VCaP (cell line): ENCODE results near the gene DHDH.

Experiments used
- H3K27ac ChIP-seq: fragments of 450-650 bp; 2 replicates; pipeline ENCODE4 v1.5.1; 2017
- TF ChIP-seq, protein P1 (sequence below): fragments of 450-650 bp; conservative IDR thresholded peaks from 2 replicates; pipeline ENCODE4 v1.5.1; 2017; ENCODE audit warnings: mild to moderate bottlenecking, moderate library complexity

DHDH gene

DNA sequence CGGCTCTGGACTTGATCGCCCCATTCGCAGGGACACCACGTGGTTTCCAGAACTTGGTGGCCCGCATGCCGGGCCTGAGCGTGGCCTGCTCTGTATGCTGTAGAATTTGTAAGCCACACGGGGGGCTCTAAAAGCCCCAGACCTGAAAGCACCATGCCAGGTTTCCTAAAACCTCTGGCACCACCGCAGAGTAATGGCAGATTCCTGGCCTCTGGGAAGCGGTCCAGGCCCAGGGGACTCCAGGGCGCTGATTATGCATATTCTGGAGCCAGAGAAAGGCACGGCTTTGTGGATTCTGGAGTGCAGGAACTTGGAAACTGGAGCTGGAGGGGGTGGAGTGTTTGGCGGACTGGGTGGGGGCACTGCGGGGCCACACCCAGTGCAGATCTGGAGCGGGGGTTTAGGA lies 35.3 kb downstream of the DHDH start:
- TF ChIP-seq, protein P1, sequence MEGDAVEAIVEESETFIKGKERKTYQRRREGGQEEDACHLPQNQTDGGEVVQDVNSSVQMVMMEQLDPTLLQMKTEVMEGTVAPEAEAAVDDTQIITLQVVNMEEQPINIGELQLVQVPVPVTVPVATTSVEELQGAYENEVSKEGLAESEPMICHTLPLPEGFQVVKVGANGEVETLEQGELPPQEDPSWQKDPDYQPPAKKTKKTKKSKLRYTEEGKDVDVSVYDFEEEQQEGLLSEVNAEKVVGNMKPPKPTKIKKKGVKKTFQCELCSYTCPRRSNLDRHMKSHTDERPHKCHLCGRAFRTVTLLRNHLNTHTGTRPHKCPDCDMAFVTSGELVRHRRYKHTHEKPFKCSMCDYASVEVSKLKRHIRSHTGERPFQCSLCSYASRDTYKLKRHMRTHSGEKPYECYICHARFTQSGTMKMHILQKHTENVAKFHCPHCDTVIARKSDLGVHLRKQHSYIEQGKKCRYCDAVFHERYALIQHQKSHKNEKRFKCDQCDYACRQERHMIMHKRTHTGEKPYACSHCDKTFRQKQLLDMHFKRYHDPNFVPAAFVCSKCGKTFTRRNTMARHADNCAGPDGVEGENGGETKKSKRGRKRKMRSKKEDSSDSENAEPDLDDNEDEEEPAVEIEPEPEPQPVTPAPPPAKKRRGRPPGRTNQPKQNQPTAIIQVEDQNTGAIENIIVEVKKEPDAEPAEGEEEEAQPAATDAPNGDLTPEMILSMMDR, result no peak
- H3K27ac ChIP-seq, result no peak overlapping the region

DNA sequence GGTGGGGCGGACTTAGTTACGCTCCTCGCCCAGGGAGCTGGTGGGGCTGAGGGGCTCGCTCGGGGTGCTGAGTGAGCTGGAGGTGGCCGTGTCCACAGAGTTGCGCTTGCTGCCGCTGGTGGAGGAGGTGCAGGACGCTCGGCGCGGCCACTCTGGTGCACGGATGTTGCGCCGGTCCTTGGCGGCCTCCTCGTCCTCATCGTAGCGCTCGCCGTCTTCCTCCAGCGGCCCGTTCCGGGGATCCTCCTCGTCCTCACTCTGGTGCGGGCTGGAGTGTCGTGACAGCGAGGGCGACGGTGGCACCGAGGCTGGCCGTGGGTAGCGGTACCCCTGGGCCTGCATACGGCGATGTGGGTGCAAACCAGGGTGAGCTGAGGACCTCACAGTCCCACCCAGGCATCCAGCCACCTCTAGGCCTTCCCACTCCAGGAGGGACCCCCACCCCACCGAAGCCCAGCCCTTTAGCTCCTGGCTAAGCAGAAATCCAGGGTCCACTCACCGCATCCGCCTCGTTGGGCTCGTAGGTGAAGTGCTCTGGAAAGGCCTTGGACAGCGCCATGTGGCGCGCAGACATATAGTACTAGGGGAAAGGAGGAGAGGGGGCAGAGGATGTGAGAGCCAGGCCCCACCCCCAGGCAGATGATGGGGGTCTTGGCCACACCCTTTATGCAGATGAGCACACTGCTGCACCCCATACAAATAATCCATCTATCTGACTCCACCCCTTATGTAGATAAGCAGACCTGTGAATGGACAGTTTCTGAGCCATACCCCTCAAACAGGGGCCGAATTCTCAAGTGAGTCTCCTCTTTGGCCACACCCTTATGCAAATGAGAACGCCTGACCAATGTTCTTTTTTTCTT lies 36.0 kb downstream of the DHDH start:
- TF ChIP-seq, protein P1, result no peak
- H3K27ac ChIP-seq, result no peak overlapping the region

DNA sequence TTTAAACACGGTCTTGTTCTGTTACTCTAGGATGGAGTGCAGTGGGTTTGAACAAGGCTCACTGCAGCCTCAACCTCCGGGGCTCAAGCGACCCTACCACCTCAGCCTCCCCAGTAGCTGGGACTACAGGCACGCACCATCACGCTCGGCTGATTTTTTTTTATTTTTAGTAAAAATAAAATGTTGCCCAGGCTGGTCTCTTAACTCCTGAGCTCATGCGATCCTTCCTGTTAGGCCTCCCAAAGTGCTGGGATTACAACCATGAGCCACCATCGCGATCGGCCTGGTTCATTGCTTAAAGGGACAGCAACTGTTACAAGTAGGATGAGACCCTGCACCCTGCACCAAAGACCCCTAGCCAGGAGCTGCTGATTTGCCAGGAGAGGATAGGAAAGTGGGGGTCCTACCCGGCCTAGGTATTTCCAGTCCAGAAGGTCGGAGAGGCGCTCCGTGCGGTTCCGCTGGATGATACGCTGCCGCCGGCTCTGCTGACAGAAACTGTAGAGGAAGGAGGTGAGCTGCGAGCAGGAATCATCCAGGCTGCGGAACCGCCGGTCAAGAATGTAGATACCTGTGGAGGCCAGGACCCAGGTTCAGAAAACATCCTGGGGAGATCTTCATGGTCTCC lies 36.8 kb downstream of the DHDH start:
- no peak overlapping the region for H3K27ac ChIP-seq
- TF ChIP-seq, protein P1, result no peak

DNA sequence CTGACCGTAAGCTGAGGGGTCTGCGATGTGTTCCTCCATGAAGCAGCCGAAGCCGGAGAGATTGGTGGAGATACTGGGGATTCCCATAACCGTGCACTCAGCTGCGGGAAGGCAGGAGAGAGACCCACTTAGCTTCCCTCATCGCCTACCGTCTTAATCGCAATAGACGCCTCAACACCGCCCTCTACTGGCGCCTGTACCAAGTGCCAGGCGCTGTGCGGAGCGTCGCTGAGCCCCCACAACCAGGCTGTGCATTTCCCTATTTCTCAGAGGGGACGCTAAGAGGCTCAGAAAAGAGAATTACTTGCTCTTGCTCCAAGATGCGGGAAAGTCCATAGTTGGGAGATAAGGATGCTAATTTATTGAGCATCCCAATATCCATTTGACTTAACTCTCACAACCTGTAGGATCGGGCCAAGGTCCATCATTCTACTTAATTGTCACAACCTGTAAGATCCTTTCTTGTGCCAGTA lies 37.5 kb downstream of the DHDH start:
- no peak overlapping the region for H3K27ac ChIP-seq
- TF ChIP-seq, protein P1, result peak; percentile 94

DNA sequence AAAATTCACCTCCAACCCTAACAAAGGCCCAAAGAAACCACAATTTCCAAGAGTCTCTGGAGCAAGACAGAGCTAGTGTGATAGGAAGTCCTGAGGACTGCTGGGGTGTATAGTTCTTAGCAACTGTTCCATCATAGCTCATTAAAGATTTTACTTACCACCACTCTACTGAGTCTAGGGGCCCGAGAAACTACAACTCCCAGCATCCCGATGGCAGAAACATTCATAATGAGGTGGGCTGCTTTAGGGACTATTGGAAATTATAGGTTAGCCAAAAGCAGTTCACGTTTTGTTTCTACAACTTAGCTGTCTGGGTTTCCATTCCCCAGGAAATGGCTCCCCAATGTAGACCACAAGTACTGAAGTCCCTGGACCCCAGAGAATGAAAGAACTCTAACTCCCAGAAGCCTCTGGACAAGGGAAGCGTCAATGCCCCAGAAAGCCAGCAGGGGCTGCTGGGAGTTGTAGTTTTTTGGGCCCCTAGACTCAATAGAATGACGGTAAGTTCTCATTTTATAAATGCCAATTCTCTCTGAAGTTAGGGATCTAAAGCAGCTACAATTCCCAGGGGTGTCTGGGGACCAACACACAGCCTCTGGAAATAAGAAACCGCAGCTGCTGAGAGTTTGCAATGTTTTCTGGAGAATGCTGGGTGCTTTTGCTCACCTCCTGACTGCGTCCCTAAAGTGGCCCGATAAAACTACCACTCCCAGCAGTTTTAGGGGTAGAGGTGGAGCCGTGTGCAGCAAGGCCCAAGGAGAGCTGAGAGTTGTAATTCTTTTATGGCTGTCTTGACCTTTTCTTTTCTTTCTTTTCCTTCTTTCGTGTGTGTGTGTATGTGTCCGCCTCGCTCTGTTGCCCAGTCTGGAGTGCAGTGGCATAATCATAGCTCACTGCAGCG lies 42.7 kb downstream of the DHDH start:
- TF ChIP-seq, protein P1, result no peak
- no peak overlapping the region for H3K27ac ChIP-seq

DNA sequence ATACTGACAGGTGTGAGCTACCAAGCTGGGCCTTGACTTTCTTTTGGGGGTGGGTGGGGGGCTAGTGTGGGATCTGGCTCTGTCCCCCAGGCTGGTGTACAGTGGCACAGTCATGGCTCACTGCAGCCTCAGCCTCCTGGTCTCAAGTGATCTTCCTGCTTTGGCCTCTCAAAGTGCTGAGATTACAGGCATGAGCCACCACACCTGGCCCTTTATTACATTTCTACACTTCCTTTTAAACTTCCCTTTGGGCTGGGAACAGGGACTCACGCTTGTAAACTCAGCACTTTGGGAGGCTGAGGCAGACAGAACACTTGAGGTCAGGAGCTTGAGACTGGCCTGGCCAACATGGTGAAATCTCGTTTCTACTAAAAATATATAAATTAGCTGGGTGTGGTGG lies 43.6 kb downstream of the DHDH start:
- no peak overlapping the region for H3K27ac ChIP-seq
- TF ChIP-seq, protein P1, result no peak

DNA sequence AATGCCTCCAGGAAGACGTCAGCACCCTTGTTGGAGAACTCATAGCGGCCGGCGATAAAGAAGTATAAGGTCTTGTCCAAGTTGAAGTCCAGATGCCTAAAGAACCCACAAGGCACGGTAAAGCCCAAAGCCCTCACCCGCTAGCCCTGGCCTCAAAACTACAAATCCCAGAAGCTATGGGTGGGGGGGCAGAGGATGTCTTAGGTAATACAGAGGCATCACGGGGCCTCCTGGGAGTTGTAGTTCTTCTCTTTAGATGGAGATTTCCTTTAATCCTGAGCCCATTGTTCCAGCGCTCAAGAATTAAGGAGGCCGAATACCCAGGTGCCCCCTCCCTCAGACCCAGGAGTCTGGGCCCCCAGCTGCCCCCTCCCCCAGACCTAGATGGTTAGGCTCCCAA lies 48.8 kb downstream of the DHDH start:
- H3K27ac ChIP-seq, result no peak overlapping the region
- TF ChIP-seq, protein P1, result no peak
